AG09309 (cell line): ENCODE results near the gene ZNF23.

Experiments
- DNase-seq: peaks from one replicate; pipeline ENCODE4 v3.0.0-alpha.2; 2010; ENCODE audit warnings: low read depth
- H3K4me3 ChIP-seq: 2 replicates; pipeline ENCODE4 v1.5.1; 2011; ENCODE audit warnings: mild to moderate bottlenecking, low read depth, low read length, moderate library complexity; ENCODE audit not compliant: control insufficient read depth
- TF ChIP-seq, protein P1 (sequence below): IDR thresholded peaks from 2 replicates; pipeline ENCODE4 v1.5.1; 2011; ENCODE audit warnings: mild to moderate bottlenecking, low read depth, low read length, inconsistent platforms; ENCODE audit not compliant: insufficient read depth, control insufficient read depth; ENCODE audit errors: missing control alignments

ZNF23 gene

DNA sequence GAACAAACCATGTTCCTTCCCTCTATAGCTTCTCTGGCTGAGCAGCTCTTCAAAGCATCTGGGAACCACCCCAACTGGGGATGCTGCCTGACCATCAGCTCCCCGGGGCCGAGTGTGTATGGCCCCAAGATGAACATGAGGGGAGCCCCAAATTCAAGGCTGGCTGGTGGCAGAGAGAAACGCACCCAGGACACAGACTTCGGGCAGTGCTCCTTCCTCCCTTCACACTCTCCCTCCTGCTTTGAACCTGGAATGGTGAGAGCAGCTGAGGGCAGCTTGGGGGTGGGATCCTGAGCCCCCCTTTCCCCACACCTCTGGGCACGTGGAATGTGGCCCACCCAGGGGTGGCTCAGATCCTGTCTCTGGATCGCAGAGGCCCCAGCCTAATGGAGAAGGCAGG is 37.4 kb downstream of the ZNF23 start:
- H3K4me3 ChIP-seq, result no peak overlapping the region
- TF ChIP-seq, protein P1, sequence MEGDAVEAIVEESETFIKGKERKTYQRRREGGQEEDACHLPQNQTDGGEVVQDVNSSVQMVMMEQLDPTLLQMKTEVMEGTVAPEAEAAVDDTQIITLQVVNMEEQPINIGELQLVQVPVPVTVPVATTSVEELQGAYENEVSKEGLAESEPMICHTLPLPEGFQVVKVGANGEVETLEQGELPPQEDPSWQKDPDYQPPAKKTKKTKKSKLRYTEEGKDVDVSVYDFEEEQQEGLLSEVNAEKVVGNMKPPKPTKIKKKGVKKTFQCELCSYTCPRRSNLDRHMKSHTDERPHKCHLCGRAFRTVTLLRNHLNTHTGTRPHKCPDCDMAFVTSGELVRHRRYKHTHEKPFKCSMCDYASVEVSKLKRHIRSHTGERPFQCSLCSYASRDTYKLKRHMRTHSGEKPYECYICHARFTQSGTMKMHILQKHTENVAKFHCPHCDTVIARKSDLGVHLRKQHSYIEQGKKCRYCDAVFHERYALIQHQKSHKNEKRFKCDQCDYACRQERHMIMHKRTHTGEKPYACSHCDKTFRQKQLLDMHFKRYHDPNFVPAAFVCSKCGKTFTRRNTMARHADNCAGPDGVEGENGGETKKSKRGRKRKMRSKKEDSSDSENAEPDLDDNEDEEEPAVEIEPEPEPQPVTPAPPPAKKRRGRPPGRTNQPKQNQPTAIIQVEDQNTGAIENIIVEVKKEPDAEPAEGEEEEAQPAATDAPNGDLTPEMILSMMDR, result no peak
- no peak for DNase-seq

- no peak overlapping the region for H3K4me3 ChIP-seq
- TF ChIP-seq, protein P1, result no peak
- DNase-seq, result no peak
Observed at GRCh38 chr16:71423865-71424264, 38.2 kb downstream of the ZNF23 start.

DNA sequence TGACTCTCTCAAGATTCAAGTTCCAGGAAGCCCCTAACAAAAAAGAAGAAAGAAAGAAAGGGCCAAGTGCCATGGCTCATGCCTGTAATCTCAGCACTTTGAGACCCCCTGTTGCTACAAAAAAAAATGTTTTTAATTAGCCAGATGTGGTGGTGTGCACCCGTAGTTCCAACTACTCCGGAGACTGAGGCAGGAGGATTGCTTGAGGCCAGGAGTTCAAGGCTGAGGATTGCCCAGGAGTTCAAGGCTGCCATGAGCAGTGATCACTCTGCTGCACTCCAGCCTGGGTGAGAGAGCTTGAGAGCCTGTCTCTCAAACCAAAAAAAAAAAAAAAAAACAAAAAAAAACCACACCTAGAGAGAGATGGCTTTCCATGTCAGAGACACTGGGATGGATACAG is 39.0 kb downstream of the ZNF23 start:
- H3K4me3 ChIP-seq, result no peak overlapping the region
- TF ChIP-seq, protein P1, result no peak
- DNase-seq, result no peak

- no peak for DNase-seq
- TF ChIP-seq, protein P1, result peak; percentile 41
- no peak overlapping the region for H3K4me3 ChIP-seq
Observed at GRCh38 chr16:71421911-71422310, 40.1 kb downstream of the ZNF23 start.

DNA sequence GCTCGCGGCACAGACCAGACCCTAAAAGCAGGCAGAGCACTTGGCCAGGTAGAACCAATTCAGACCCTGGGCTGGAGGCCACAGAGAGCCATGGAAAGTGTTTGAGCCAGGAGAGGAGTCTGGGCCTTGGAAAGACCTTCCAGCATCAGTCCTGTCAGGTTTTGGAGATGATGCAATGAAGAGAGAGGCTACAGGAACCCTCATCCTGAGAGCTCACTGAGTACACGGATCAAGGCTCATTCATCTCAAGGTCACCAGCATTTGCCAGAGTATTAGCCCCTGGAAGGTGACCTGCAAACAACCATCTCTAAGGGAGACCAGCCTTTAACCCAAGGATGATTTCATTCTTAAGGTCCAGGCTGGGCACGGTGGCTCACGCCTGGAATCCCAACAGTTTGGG is 48.0 kb downstream of the ZNF23 start:
- no peak for DNase-seq
- H3K4me3 ChIP-seq, result no peak overlapping the region
- TF ChIP-seq, protein P1, result no peak

- DNase-seq, result no peak
- no peak overlapping the region for H3K4me3 ChIP-seq
- TF ChIP-seq, protein P1, result no peak
Observed at GRCh38 chr16:71413341-71413740, 48.7 kb downstream of the ZNF23 start.
